Activated CD8-positive, alpha-beta memory T cell treated with anti-CD3 and anti-CD28 coated beads, Interleukin-2, amount 50 U/mL, for 24 hours (primary cell): ENCODE results near the gene OPCML.

ENCODE experiments used
- DNase-seq: peaks from one replicate; pipeline ENCODE4 v3.0.0-alpha.2; 2020; ENCODE audit errors: extremely low read depth

Gene OPCML

GRCh38 chr11:132623511-132623910 is 908.8 kb downstream of the OPCML start:
- no peak for DNase-seq

- DNase-seq, result no peak
Observed at GRCh38 chr11:132621976-132622580, 910.2 kb downstream of the OPCML start.

- DNase-seq, result no peak
Observed at GRCh38 chr11:132620423-132620822, 911.9 kb downstream of the OPCML start.

- no peak for DNase-seq
Observed at GRCh38 chr11:132610791-132611190, 921.5 kb downstream of the OPCML start.

- no peak for DNase-seq
Observed at GRCh38 chr11:132610216-132610615, 922.1 kb downstream of the OPCML start.

- DNase-seq, result no peak
Observed at GRCh38 chr11:132607575-132607974, 924.7 kb downstream of the OPCML start.

- no peak for DNase-seq
Observed at GRCh38 chr11:132605825-132606570, 926.3 kb downstream of the OPCML start.

GRCh38 chr11:132604431-132604830 is 927.9 kb downstream of the OPCML start:
- no peak for DNase-seq

GRCh38 chr11:132601875-132602274 is 930.4 kb downstream of the OPCML start:
- no peak for DNase-seq

GRCh38 chr11:132595711-132596134 is 936.6 kb downstream of the OPCML start:
- no peak for DNase-seq

- no peak for DNase-seq
Observed at GRCh38 chr11:132595246-132595645, 937.1 kb downstream of the OPCML start.

- DNase-seq, result no peak
Observed at GRCh38 chr11:132590986-132591385, 941.3 kb downstream of the OPCML start.

- DNase-seq, result no peak
Observed at GRCh38 chr11:132590554-132590953, 941.7 kb downstream of the OPCML start.

GRCh38 chr11:132589791-132590190 is 942.5 kb downstream of the OPCML start:
- DNase-seq, result no peak

GRCh38 chr11:132588366-132588765 is 943.9 kb downstream of the OPCML start:
- DNase-seq, result no peak

GRCh38 chr11:132587716-132588115 is 944.6 kb downstream of the OPCML start:
- no peak for DNase-seq

- DNase-seq, result no peak
Observed at GRCh38 chr11:132586801-132587200, 945.5 kb downstream of the OPCML start.

GRCh38 chr11:132579634-132580327 is 952.5 kb downstream of the OPCML start:
- no peak for DNase-seq

- DNase-seq, result no peak
Observed at GRCh38 chr11:132579136-132579535, 953.2 kb downstream of the OPCML start.

- DNase-seq, result no peak
Observed at GRCh38 chr11:132578580-132578979, 953.7 kb downstream of the OPCML start.

GRCh38 chr11:132576706-132577105 is 955.6 kb downstream of the OPCML start:
- DNase-seq, result no peak

- no peak for DNase-seq
Observed at GRCh38 chr11:132564091-132564885, 968.0 kb downstream of the OPCML start.
